GM12892 (cell line): Measurements from ENCODE around the gene KRTAP4-4.
"Not testable (repeated sequence)": the region's sequence is repeated elsewhere in the genome, so short reads cannot be mapped to it uniquely, and the experiment has no call there.

Experiments
- POLR2A ChIP-seq: IDR thresholded peaks from 2 replicates; pipeline ENCODE4 v1.6.1; 2011; ENCODE audit warnings: low read depth, low read length, control low read depth
- POLR2AphosphoS5 ChIP-seq: IDR thresholded peaks from 2 replicates; pipeline ENCODE4 v1.6.1; 2011; ENCODE audit warnings: low read depth, low read length, control low read depth
- TAF1 ChIP-seq: IDR thresholded peaks from 2 replicates; pipeline ENCODE4 v1.6.1; 2011; ENCODE audit warnings: low read depth, mild to moderate bottlenecking, control low read depth, low read length, borderline replicate concordance

GRCh38 chr17:41123292-41123990 is 37.1 kb downstream of the KRTAP4-4 start:
- not testable (repeated sequence) for TF ChIP-seq POLR2AphosphoS5, POLR2A, TAF1
